Panc1 (cell line): ENCODE measurements around the gene CIP2A.

Experiments used
- POLR2AphosphoS5 ChIP-seq: IDR thresholded peaks from 2 replicates; pipeline ENCODE4 v1.6.1; 2012; ENCODE audit warnings: mild to moderate bottlenecking, low read depth, low read length, moderate library complexity
- SIN3A ChIP-seq: IDR thresholded peaks from 2 replicates; pipeline ENCODE4 v1.6.1; 2012; ENCODE audit warnings: low read depth, mild to moderate bottlenecking, low read length, moderate library complexity, borderline replicate concordance; ENCODE audit not compliant: insufficient read depth
- TCF7L2 ChIP-seq: IDR thresholded peaks from 2 replicates; pipeline ENCODE4 v1.6.1; 2011; ENCODE audit warnings: mild to moderate bottlenecking, low read depth, low read length, inconsistent platforms
- TF ChIP-seq, protein P1 (sequence below): fragments of 450-650 bp; IDR thresholded peaks from 2 replicates; pipeline ENCODE4 v1.5.1; 2017; ENCODE audit warnings: mild to moderate bottlenecking
- TF ChIP-seq, protein P2 (sequence below), 2 experiments: IDR thresholded peaks; 2 replicates each; pipeline ENCODE4 v1.6.1; 2011 to 2012; ENCODE audit warnings: low read depth in 2 of 2, control low read depth in 1 of 2, low read length in 1 of 2, mild to moderate bottlenecking in 1 of 2, moderate library complexity in 1 of 2; ENCODE audit not compliant: insufficient read depth in 1 of 2

DNA sequence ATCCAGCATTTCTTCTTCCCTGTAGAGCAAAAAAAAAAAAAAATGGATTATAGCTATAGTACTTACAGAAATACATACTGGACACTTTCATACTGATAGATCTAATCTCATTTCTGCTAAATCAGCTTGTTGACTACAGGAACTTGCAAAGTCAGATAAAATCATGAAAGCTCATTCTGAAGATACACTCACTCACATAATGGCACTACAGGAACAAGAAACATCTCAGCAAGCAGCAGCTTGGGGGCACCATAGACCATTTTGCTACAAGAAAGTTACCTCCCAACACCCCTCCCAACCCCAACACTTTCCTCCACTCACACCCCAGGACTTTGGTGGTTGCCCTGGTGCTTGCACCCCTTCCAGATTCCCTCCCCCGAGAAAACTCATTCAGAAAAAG lies 83.4 kb downstream of the CIP2A start:
- TF ChIP-seq, protein P1, sequence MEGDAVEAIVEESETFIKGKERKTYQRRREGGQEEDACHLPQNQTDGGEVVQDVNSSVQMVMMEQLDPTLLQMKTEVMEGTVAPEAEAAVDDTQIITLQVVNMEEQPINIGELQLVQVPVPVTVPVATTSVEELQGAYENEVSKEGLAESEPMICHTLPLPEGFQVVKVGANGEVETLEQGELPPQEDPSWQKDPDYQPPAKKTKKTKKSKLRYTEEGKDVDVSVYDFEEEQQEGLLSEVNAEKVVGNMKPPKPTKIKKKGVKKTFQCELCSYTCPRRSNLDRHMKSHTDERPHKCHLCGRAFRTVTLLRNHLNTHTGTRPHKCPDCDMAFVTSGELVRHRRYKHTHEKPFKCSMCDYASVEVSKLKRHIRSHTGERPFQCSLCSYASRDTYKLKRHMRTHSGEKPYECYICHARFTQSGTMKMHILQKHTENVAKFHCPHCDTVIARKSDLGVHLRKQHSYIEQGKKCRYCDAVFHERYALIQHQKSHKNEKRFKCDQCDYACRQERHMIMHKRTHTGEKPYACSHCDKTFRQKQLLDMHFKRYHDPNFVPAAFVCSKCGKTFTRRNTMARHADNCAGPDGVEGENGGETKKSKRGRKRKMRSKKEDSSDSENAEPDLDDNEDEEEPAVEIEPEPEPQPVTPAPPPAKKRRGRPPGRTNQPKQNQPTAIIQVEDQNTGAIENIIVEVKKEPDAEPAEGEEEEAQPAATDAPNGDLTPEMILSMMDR: peak; percentile 31; the same call in 1 of the 2 replicates
- TF ChIP-seq POLR2AphosphoS5 (no peak), SIN3A (no peak), TCF7L2 (no peak)
- TF ChIP-seq, protein P2, sequence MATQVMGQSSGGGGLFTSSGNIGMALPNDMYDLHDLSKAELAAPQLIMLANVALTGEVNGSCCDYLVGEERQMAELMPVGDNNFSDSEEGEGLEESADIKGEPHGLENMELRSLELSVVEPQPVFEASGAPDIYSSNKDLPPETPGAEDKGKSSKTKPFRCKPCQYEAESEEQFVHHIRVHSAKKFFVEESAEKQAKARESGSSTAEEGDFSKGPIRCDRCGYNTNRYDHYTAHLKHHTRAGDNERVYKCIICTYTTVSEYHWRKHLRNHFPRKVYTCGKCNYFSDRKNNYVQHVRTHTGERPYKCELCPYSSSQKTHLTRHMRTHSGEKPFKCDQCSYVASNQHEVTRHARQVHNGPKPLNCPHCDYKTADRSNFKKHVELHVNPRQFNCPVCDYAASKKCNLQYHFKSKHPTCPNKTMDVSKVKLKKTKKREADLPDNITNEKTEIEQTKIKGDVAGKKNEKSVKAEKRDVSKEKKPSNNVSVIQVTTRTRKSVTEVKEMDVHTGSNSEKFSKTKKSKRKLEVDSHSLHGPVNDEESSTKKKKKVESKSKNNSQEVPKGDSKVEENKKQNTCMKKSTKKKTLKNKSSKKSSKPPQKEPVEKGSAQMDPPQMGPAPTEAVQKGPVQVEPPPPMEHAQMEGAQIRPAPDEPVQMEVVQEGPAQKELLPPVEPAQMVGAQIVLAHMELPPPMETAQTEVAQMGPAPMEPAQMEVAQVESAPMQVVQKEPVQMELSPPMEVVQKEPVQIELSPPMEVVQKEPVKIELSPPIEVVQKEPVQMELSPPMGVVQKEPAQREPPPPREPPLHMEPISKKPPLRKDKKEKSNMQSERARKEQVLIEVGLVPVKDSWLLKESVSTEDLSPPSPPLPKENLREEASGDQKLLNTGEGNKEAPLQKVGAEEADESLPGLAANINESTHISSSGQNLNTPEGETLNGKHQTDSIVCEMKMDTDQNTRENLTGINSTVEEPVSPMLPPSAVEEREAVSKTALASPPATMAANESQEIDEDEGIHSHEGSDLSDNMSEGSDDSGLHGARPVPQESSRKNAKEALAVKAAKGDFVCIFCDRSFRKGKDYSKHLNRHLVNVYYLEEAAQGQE (IDR thresholded peaks at IDR 0.05; ENCODE audit: insufficient read depth in 1 of 2, low read depth in 2 of 2, low read length in 1 of 2): no peak
